Stimulated activated CD4-positive, alpha-beta T cell treated with anti-CD3 and anti-CD28 coated beads, Interleukin-1b, Interleukin-23, amount 100 ng/mL, for 48 hours (primary cell): ENCODE results near the gene WDR54.
A peak's percentile ranks its signal among the peaks of the same experiment; 100 is the strongest.
"Not testable (repeated sequence)": the region's sequence is repeated elsewhere in the genome, so short reads cannot be mapped to it uniquely, and the experiment has no call there.

Experiments
- DNase-seq: peaks from one replicate; pipeline ENCODE4 v3.0.0-alpha.2; 2020

Gene WDR54

GRCh38 chr2:74458132-74458937 lies 36.8 kb downstream of the WDR54 start, which contains the start of gene WBP1:
WBP1 (plus strand) TSS chr2:74458438; CDS start chr2:74458603, 165 bp downstream.
- peak; percentile 100 for DNase-seq

GRCh38 chr2:74458938-74459363 lies 37.4 kb downstream of the WDR54 start:
- no peak for DNase-seq

GRCh38 chr2:74459503-74460118 lies 38.1 kb downstream of the WDR54 start:
- DNase-seq, result not testable (repeated sequence)

- DNase-seq, result not testable (repeated sequence)
These were observed 38.7 kb downstream of the WDR54 start for GRCh38 chr2:74460187-74460586.

GRCh38 chr2:74461187-74462053 lies 39.9 kb downstream of the WDR54 start:
- DNase-seq, result no peak

GRCh38 chr2:74462054-74462785 lies 40.7 kb downstream of the WDR54 start:
- DNase-seq, result no peak

GRCh38 chr2:74462786-74463105 lies 41.2 kb downstream of the WDR54 start:
- DNase-seq, result no peak

GRCh38 chr2:74464406-74464805 lies 42.9 kb downstream of the WDR54 start:
- DNase-seq, result no peak

- DNase-seq, result not testable (repeated sequence)
These were observed 49.2 kb downstream of the WDR54 start for GRCh38 chr2:74470742-74471141.

- no peak for DNase-seq
These were observed 50.0 kb downstream of the WDR54 start for GRCh38 chr2:74471332-74472065.

- peak; percentile 94 for DNase-seq
These were observed 50.8 kb downstream of the WDR54 start, which contains the start of gene MRPL53 for GRCh38 chr2:74472086-74472944. MRPL53 (minus strand) TSS chr2:74472680; CDS start chr2:74472660, 20 bp downstream.

- DNase-seq, result no peak
These were observed 51.4 kb downstream of the WDR54 start for GRCh38 chr2:74472945-74473258.

GRCh38 chr2:74474481-74474880 lies 53.0 kb downstream of the WDR54 start:
- no peak for DNase-seq

GRCh38 chr2:74474899-74475298 lies 53.4 kb downstream of the WDR54 start:
- DNase-seq, result no peak
